Liver (tissue), 3 donors: Measurements from ENCODE around the gene FXYD7.

Experiments
- GABPA ChIP-seq, 2 donors: IDR thresholded peaks in 1 of 2; conservative IDR thresholded peaks in 1 of 2; 2 replicates each; pipeline ENCODE4 v1.6.1; 2016; ENCODE audit warnings: antibody characterized with exemption in 2 of 2, mild to moderate bottlenecking in 1 of 2, moderate library complexity in 1 of 2
- RAD21 ChIP-seq, 2 donors: IDR thresholded peaks; 2 replicates each; pipeline ENCODE4 v1.6.1; 2016; ENCODE audit warnings: antibody characterized with exemption in 2 of 2, mild to moderate bottlenecking in 2 of 2
- TAF1 ChIP-seq: conservative IDR thresholded peaks from 2 replicates; pipeline ENCODE4 v1.6.1; 2016; ENCODE audit warnings: antibody characterized with exemption, mild to moderate bottlenecking
- TF ChIP-seq, protein P1 (sequence below): IDR thresholded peaks from 2 replicates; pipeline ENCODE4 v1.6.1; 2016; ENCODE audit warnings: antibody characterized with exemption, mild to moderate bottlenecking
- TF ChIP-seq, protein P2 (sequence below): fragments of 150-350 bp; IDR thresholded peaks from 2 replicates; pipeline ENCODE4 v1.5.1; 2017; ENCODE audit warnings: improper control_type of control experiment, low read depth, low read length; ENCODE audit not compliant: missing input control
- donor health status: healthy.
- donor health status: healthy.

DNA sequence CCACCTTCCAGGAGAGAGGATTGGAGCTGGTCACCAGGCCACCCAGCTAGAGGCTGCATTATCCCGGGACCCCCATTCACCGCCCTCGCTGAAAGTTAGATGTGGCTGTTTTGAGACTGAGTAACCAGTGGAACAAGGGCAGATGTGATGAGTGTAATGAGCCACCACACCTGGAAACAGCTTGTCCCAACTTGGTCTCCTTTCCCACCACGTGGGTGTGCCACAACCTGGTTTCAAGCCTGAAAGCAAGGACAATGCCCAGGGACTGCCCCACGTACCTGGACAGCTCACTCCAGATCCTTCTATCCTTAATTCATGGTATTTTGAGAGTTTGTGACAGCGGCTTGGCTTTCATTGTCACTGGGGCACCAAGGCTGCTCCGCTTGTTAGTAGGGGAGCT lies 15.2 kb upstream of the FXYD7 start:
- TF ChIP-seq, protein P1, sequence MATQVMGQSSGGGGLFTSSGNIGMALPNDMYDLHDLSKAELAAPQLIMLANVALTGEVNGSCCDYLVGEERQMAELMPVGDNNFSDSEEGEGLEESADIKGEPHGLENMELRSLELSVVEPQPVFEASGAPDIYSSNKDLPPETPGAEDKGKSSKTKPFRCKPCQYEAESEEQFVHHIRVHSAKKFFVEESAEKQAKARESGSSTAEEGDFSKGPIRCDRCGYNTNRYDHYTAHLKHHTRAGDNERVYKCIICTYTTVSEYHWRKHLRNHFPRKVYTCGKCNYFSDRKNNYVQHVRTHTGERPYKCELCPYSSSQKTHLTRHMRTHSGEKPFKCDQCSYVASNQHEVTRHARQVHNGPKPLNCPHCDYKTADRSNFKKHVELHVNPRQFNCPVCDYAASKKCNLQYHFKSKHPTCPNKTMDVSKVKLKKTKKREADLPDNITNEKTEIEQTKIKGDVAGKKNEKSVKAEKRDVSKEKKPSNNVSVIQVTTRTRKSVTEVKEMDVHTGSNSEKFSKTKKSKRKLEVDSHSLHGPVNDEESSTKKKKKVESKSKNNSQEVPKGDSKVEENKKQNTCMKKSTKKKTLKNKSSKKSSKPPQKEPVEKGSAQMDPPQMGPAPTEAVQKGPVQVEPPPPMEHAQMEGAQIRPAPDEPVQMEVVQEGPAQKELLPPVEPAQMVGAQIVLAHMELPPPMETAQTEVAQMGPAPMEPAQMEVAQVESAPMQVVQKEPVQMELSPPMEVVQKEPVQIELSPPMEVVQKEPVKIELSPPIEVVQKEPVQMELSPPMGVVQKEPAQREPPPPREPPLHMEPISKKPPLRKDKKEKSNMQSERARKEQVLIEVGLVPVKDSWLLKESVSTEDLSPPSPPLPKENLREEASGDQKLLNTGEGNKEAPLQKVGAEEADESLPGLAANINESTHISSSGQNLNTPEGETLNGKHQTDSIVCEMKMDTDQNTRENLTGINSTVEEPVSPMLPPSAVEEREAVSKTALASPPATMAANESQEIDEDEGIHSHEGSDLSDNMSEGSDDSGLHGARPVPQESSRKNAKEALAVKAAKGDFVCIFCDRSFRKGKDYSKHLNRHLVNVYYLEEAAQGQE: no peak
- TF ChIP-seq GABPA (IDR thresholded peaks at IDR 0.05 in 1 of 2, conservative IDR thresholded peaks at IDR 0.05 in 1 of 2) (no peak), RAD21 (IDR thresholded peaks at IDR 0.05) (no peak), TAF1 (no peak)
- TF ChIP-seq, protein P2, sequence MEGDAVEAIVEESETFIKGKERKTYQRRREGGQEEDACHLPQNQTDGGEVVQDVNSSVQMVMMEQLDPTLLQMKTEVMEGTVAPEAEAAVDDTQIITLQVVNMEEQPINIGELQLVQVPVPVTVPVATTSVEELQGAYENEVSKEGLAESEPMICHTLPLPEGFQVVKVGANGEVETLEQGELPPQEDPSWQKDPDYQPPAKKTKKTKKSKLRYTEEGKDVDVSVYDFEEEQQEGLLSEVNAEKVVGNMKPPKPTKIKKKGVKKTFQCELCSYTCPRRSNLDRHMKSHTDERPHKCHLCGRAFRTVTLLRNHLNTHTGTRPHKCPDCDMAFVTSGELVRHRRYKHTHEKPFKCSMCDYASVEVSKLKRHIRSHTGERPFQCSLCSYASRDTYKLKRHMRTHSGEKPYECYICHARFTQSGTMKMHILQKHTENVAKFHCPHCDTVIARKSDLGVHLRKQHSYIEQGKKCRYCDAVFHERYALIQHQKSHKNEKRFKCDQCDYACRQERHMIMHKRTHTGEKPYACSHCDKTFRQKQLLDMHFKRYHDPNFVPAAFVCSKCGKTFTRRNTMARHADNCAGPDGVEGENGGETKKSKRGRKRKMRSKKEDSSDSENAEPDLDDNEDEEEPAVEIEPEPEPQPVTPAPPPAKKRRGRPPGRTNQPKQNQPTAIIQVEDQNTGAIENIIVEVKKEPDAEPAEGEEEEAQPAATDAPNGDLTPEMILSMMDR: no peak
